D721Med (cell line): Measurements from ENCODE around the gene MRPL2.

Experiments
- DNase-seq: peaks from one replicate; pipeline ENCODE4 v3.0.0; 2011; ENCODE audit warnings: low spot score; ENCODE audit not compliant: insufficient read length
- FAIRE-seq: peaks from 2 replicates; lab custom pipeline; 2011; peaks lifted over from hg19 to GRCh38; lab: Jason Lieb, UNC
- TF ChIP-seq, protein P1 (sequence below): IDR thresholded peaks from 2 replicates; pipeline ENCODE4 v1.5.1; 2012; ENCODE audit warnings: mild to moderate bottlenecking, control low read depth; ENCODE audit not compliant: insufficient read depth; ENCODE audit errors: missing control alignments

The MRPL2 gene

DNA sequence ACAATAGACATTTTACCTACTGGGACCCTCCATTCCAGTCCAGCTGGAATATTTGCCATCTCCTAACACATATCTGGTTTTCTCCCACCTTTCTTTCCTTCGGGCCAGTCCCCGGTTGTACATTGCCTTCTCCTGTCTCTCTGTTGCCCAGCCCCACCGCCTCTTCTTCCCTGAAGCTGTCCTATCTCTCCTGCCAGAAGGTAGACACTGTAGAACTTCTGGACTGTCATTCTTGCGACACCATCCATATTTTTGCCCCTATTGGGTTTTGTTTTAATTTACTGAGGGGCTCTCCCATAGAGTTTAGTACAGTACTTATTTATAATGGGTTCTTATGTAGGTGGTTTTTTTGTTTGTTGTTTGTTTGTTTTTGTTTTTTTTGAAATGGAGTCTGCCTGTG, 21.8 kb upstream of the MRPL2 start:
- DNase-seq, result no peak
- no peak for FAIRE-seq
- TF ChIP-seq, protein P1, sequence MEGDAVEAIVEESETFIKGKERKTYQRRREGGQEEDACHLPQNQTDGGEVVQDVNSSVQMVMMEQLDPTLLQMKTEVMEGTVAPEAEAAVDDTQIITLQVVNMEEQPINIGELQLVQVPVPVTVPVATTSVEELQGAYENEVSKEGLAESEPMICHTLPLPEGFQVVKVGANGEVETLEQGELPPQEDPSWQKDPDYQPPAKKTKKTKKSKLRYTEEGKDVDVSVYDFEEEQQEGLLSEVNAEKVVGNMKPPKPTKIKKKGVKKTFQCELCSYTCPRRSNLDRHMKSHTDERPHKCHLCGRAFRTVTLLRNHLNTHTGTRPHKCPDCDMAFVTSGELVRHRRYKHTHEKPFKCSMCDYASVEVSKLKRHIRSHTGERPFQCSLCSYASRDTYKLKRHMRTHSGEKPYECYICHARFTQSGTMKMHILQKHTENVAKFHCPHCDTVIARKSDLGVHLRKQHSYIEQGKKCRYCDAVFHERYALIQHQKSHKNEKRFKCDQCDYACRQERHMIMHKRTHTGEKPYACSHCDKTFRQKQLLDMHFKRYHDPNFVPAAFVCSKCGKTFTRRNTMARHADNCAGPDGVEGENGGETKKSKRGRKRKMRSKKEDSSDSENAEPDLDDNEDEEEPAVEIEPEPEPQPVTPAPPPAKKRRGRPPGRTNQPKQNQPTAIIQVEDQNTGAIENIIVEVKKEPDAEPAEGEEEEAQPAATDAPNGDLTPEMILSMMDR, result no peak

DNA sequence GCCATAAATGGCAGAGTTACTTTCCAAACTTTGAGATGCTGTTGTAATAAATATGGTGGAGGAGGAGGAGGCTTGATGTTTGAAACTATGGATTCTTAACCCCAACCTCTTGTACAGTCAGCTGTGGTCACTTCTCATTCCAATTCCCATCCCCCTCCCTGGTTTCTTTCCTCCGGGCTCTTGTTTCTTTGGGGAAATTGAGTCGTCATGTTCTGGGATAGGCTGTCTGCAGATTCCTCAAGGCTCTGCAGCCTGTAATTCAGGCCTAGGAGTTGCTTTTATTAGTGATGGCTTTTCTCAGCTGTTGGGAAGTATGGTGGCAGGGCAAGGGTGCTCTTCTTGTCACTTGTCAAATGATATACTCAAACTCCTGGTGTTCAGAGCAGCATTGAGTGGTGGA, 19.5 kb upstream of the MRPL2 start:
- TF ChIP-seq, protein P1, result no peak
- DNase-seq (no peak), FAIRE-seq (no peak)

DNA sequence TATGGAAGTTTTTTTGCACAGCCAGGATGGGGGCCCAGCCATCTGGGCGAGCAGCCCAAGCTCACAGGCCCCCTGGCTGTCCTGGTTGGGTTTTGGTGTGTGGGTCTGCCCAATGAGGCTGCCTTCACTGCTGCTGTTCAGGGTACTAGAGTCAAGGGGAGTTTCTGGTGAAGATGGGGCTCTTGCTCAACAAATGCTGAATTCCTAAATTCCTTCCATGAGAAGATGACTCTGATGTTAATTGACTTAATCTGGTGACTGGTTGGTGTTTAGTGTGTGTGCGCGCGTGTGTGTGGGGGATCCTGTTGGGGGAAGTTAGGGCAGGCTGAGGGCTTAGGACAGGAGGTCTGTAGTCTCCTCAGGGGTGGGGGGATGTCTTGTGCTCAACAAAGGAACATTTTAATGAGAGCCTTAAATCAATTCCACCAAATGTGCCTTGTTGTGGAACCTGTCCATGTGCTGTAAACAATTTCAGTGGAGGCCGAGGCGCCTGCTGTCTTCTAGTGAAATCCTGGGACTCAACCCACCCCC, 18.8 kb upstream of the MRPL2 start:
- FAIRE-seq (no peak), DNase-seq (no peak)
- TF ChIP-seq, protein P1, result no peak

DNA sequence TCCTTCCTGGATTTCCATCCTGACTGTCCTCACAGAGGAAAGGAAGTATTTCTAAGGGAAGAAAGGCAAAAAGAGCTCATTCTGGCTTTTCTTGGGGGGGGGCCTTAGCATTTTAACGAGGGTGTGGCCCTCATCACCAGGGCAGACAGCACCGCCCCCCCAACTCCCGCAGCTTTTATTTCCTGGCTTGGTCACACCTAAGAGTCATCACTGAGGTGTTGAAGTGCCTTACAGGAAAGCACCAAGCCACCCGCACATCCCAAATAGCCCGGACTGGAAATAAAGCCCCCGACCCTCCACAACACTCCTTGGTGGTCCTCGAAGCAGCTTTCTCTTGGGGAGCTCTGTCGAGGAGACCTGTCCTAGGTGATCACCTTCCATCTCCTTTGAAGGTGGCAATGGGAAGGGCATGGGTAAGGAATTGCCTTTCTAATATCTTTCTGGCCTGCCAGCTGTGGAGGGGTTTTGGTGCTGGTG, 18.1 kb upstream of the MRPL2 start:
- DNase-seq, result no peak
- TF ChIP-seq, protein P1, result no peak
- no peak for FAIRE-seq

DNA sequence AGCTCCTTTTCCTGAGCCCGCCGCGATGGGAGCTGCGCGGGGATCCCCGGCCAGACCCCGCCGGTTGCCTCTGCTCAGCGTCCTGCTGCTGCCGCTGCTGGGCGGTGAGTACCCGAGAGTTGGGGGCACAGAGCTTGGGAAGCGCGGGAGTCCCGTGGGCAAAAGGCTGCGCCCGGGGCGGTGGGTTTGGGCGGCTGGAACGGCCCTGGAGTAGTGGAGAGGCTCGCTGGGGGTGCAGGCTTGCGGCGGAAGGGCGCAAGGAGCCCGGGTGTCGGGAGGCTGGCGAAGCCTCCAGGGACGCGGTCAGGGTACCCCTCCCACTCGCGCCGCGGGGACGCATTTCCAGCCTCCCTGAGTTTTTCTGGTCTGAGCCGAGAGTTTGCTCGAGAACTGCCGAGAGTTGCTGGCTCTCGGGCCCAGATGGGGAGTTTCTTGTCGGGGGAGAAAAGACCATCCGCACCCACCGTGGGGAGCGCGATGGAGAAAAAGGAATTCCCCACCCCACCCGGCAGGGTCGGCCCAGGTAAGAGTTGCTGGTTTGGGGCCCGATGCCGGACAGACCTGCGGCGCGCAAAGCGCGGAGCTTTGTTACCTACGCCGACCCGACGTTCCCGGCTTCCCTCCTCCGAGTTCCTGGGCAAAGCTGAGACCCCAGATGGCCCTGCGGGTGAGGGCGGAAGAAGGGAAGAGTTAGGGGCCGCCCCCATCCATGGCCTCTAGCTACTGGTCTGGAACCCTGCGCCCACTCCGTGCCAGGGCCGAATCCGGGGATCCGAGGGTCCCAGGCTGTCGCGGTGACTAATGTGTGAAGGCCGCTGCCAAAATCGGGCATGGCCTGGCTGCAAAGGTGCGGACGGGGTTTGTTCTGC, 17.5 kb upstream of the MRPL2 start:
- DNase-seq (no peak), FAIRE-seq (no peak)
- TF ChIP-seq, protein P1, result no peak

DNA sequence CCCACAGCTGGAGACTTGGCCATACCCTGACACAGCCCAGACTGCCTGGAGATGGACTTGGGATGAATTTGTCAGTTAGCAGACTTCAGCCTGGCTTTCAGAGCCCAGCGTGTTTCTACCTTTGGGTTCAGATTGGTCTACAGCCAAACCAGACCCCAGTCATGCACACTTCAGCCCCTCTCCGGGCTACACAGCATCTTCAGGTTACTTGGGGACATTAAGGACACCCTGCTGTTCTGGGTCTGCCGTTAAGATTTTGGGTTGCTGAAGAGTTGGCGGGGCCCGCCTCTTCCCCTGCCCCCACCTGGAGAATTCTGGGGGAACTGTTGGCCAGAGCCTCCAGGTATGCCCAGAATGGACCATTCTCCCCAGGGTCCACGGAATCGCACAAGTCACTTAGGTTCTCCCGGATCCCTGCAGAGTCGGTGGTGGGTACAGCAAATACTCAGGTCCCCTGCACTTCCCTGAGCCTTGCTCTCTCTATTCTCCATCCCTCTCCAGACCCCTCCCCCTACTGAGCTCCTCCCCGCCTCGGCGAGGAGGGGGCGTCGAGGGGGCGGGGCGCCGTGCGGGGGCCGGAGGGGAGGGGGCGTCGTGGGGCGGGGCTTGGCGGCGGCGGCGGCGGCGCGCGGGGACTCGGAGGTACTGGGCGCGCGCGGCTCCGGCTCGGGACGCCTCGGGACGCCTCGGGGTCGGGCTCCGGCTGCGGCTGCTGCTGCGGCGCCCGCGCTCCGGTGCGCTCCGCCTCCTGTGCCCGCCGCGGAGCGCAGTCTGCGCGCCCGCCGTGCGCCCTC, 16.6 kb upstream of the MRPL2 start, which contains the start of gene PTK7:
PTK7 (plus strand) TSS at position 645 of the 794 bp plus-strand sequence. CDS start 175 bp downstream, outside the sequence.
- no peak for FAIRE-seq
- DNase-seq, result peak; percentile 77
- TF ChIP-seq, protein P1, result no peak
